ENCODE measurements around the gene RAP2A. TPM values are rescaled to one million over a fixed set of nuclear protein-coding genes. Genes with fewer than 3 reads are reported as not detected.

RAP2A gene
- total RNA-seq, 1 experiment from 2014 or later = 32.1 TPM

GRCh38 chr13:97506511-97506910, 72.5 kb downstream of the RAP2A start:
- H4K5ac ChIP-seq (ENCODE audit: insufficient read length, low read depth, low read length) = no peak overlapping the region
- H3K79me1 ChIP-seq (ENCODE audit: insufficient read depth, low read depth, low read length, poor library complexity, severe bottlenecking) = no peaks in the 10 kb centered on the region
- no peak overlapping the region for H2BK5ac ChIP-seq (ENCODE audit: insufficient read length, low read length)
- no peak for DNase-seq
- Mint-ChIP-seq H3K27ac (no peak overlapping the region), H3K27me3 (ENCODE audit: low read depth) (no peaks in the 10 kb centered on the region), H3K9me3 (peaks cover 2 to 3% of the 10 kb centered on the region in 2 experiments; a peak in 2 of 5 replicates), H3K4me1 (peaks cover 0 to 5% of the 10 kb centered on the region in 2 experiments; a peak in 2 of 4 replicates), H3K36me3 (ENCODE audit: insufficient read depth in 1 of 3, low read depth in 3 of 3) (no peaks in the 10 kb centered on the region), H3K4me3 (no peak overlapping the region)
- H4K8ac ChIP-seq (replicated peaks; ENCODE audit: insufficient read length, low read depth, low read length) = no peak overlapping the region
- H3K4me1 ChIP-seq (ENCODE audit: insufficient read depth, low read length) = peaks cover 2% of the 10 kb centered on the region; the same call in 1 of the 2 replicates
- H3K27ac ChIP-seq (ENCODE audit: insufficient read length, low read depth, low read length) = no peak overlapping the region
- H3K18ac ChIP-seq (ENCODE audit: insufficient read length, low read depth, low read length) = no peak overlapping the region
- H2AK5ac ChIP-seq (ENCODE audit: insufficient read length, low read length) = no peak overlapping the region
- H3K4me2 ChIP-seq (ENCODE audit: insufficient read depth, insufficient read length, low read length) = no peak overlapping the region
- no peaks in the 10 kb centered on the region for H3K79me2 ChIP-seq (ENCODE audit: insufficient read depth, low read length)
- H3K4ac ChIP-seq (ENCODE audit: low read depth, low read length) = no peak overlapping the region
- H3K56ac ChIP-seq (ENCODE audit: insufficient read length, low read depth, low read length) = no peak overlapping the region
- no peak overlapping the region for H4K91ac ChIP-seq (ENCODE audit: insufficient read length, low read depth, low read length)
- no peak for TF ChIP-seq CTCF (conservative IDR thresholded peaks at IDR 0.05)
- H4K20me1 ChIP-seq (ENCODE audit: control insufficient read depth, insufficient read depth, insufficient read length) = no peaks in the 10 kb centered on the region
- H3K9ac ChIP-seq (ENCODE audit: extremely low read depth, insufficient read length, low read length) = no peak overlapping the region
- no peak overlapping the region for H3K23ac ChIP-seq (ENCODE audit: insufficient read length, low read depth, low read length)
- H3K23me2 ChIP-seq (ENCODE audit: insufficient read length, low read depth, low read length, poor library complexity, severe bottlenecking) = no peaks in the 10 kb centered on the region
- no peak overlapping the region for H2BK15ac ChIP-seq (ENCODE audit: low read depth, low read length)
- H2BK20ac ChIP-seq (ENCODE audit: low read depth, low read length, poor library complexity, severe bottlenecking) = no peak overlapping the region
- no peaks in the 10 kb centered on the region for H3K27me3 ChIP-seq (ENCODE audit: insufficient read depth, low read length)
- no peak overlapping the region for H2AFZ ChIP-seq (ENCODE audit: low read length)
- no peak overlapping the region for H2BK120ac ChIP-seq (ENCODE audit: low read depth, low read length, poor library complexity, severe bottlenecking)
- whole genome bisulfite sequencing (ENCODE audit: extremely low coverage, insufficient read length, low lambda C conversion rate) = no CpG with 5 or more reads among the region's 4 CpGs
- no peak overlapping the region for H2BK12ac ChIP-seq (ENCODE audit: insufficient read length, low read depth, low read length)
- H3K9me3 ChIP-seq (ENCODE audit: control insufficient read depth, low read depth, low read length) = no peaks in the 10 kb centered on the region
- no peak overlapping the region for H3T11ph ChIP-seq (ENCODE audit: low read length)
- H3K14ac ChIP-seq (ENCODE audit: insufficient read depth, low read length) = no peak overlapping the region
